Motor neuron (in vitro differentiated cells): ENCODE data around the gene CFAP92. TPM values are rescaled to one million over a fixed set of nuclear protein-coding genes. Genes with fewer than 3 reads are reported as not detected.
"Not testable (repeated sequence)": the region's sequence is repeated elsewhere in the genome, so short reads cannot be mapped to it uniquely, and the experiment has no call there.

Source experiments
- ATAC-seq, 8 experiments: fragments of 200-7000 bp; cut with Tn5 transposase; replicated peaks in 6 of 8; 2 replicates each; pipeline ENCODE4 v1.8.0; 2021; ENCODE audit warnings: mild to moderate bottlenecking in 8 of 8, moderate library complexity in 8 of 8
- H3K27ac ChIP-seq, 2 donors: fragments of 250-450 bp; sonication (Bioruptor Pico); 2 replicates each; pipeline ENCODE4 v1.9.0; 2021; ENCODE audit warnings: antibody characterized with exemption in 2 of 2, mild to moderate bottlenecking in 2 of 2, moderate library complexity in 1 of 2
- H3K4me1 ChIP-seq, 2 donors: fragments of 250-450 bp; sonication (Bioruptor Pico); replicated peaks in 1 of 2; 2 replicates each; pipeline ENCODE4 v1.6.1; 2021; ENCODE audit warnings: antibody characterized with exemption in 2 of 2, mild to moderate bottlenecking in 2 of 2, moderate library complexity in 1 of 2
- H3K4me3 ChIP-seq, 5 donors: fragments of 250-450 bp; sonication (Bioruptor Pico); 2 replicates each; pipeline ENCODE4 v1.9.0; 2021; ENCODE audit warnings: antibody characterized with exemption in 5 of 5, mild to moderate bottlenecking in 5 of 5, moderate library complexity in 4 of 5
- WGBS, 10 experiments: fragments of 450-650 bp; shearing (Covaris generic); methylation state at CpG; one replicate each; pipeline ENCODE4 v1.0.0; 2022; 5-methylcytosine and 5-hydroxymethylcytosine counted together
- in situ Hi-C, 9 experiments: fragments of 400-800 bp; cut with MboI; loops; one replicate each; pipeline ENCODE4 v1.15.0; 2021; ENCODE audit warnings: low sequenced_read_pairs in 9 of 9, low pct_unique_long_range_greater_than_20kb in 2 of 9; ENCODE audit not compliant: unreplicated experiment in 9 of 9
- total RNA-seq, 8 experiments: library from RNA; unstranded; fragments of 300-600 nt; gene quantifications; 2 replicates each; pipeline versions ENCODE4 v1.2.3 to v1.2.4, GENCODE V29; 2022

Gene CFAP92
- total RNA-seq, 8 experiments from 2014 or later: 0.46 to 9.0 (median 1.4) TPM

DNA sequence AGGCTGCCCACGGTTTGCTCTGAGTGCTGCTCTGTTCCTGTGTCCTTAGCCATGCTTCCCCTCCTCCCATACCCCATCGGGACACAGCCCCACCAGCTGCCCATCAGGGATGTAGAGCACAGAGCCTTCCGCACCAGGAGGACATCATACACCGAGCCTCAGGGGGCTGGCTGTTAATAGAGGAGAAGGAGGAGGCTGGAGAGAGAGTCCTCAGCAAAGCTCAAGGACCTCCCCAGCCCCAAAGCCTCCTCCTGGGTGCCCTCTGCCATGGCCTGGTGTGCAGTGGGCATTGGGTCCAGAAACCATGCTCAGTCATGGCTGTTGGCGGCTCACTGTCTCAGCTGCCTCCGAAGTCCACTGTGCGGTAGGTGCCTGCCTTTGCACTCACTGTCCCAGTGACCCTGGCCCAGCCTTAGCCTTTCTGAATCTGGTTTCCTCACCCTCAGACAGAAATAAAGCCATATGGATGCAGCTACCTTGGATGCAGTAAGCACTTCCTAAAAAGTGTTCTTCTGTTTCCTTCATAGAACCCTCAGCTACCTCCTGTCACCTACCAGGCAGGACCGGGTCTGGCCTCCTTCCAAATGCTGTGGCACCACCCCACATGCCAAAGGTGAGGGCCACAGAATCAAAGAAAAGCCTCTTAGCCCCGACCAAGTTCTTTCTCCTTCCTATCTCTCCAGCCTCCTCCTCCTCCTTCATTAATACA lies 60.5 kb downstream of the CFAP92 start:
- 30 to 86% (median 56%) methylated on average over 1 to 4 of the region's 9 CpGs; no CpG with 5 or more reads in 5 of the 10 experiments for WGBS, 10 experiments
- Histone ChIP-seq H3K4me1 (no peaks in the 10 kb centered on the region), H3K4me3 (no peak overlapping the region), H3K27ac (no peak overlapping the region)
- no peak for ATAC-seq
- in situ Hi-C loops: no loop called here

- Histone ChIP-seq H3K4me3 (no peak overlapping the region), H3K4me1 (no peaks in the 10 kb centered on the region), H3K27ac (no peak overlapping the region)
- no peak for ATAC-seq
- in situ Hi-C loops: no loop called here
- WGBS, 10 experiments: 0 to 67% (median 58%) methylated on average over 1 to 7 of the region's 12 CpGs; no CpG with 5 or more reads in 3 of the 10 experiments
Measured at GRCh38 chr3:128932516-128933212, 61.2 kb downstream of the CFAP92 start.

DNA sequence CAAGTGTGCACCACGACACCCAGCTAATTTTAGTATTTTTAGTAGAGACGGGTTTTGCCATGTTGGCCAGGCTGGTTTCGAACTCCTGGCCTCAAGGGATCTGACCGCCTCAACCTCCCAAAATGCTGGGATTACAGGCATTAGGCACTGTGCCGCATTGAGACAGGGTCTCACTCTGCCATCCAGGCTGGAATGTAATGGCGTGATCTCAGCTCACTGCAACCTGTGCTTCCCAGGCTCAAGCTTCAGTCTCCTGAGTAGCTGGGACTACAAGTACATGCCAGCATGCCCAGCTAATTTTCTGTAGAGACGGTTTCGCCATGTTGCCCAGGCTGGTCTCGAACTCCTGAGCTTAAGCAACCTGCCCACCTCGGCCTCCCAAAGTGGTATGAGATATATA lies 62.8 kb downstream of the CFAP92 start:
- in situ Hi-C loops: no loop called here
- 40 to 100% (median 53%) methylated on average over 1 to 7 of the region's 10 CpGs; no CpG with 5 or more reads in 5 of the 10 experiments for WGBS, 10 experiments
- Histone ChIP-seq H3K4me3 (no peak overlapping the region), H3K4me1 (no peaks in the 10 kb centered on the region), H3K27ac (no peak overlapping the region)
- ATAC-seq: no peak

DNA sequence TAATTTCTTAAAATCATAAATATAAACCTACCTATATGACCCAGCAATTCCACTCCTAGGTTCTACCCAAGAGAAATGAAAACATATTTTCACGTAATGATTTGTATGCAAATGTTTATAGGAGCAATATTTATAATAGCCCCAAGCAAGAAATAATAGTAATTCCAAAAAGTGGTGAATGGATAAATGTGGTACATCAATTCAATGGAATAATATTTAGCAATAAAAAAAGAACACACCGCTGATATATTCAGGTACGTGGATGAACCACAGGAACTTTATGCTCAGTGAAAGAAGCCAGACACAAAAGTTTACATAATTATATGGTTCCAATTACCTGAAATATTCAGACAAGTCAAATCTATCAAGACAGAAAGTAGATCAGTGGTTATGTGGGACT lies 64.5 kb downstream of the CFAP92 start:
- no peak for ATAC-seq
- Histone ChIP-seq H3K4me1 (no peaks in the 10 kb centered on the region), H3K4me3 (no peak overlapping the region), H3K27ac (no peak overlapping the region)
- 79 to 96% (median 84%) methylated on average over 2 to 3 of the region's 3 CpGs for WGBS, 10 experiments
- in situ Hi-C loops: no loop called here

- H3K4me1 ChIP-seq, H3K4me3 ChIP-seq, H3K27ac ChIP-seq, in situ Hi-C loops, ATAC-seq: not testable (repeated sequence)
- WGBS, 10 experiments: 80 to 100% (median 90%) methylated on average over 1 to 5 of the region's 6 CpGs; no CpG with 5 or more reads in 5 of the 10 experiments
Measured at GRCh38 chr3:128923986-128924385, 69.9 kb downstream of the CFAP92 start.

GRCh38 chr3:128923576-128923975 lies 70.3 kb downstream of the CFAP92 start:
- in situ Hi-C loops: no loop called here
- 58 to 100% (median 100%) methylated on average over 1 to 2 of the region's 2 CpGs; no CpG with 5 or more reads in 1 of the 10 experiments for WGBS, 10 experiments
- H3K4me1 ChIP-seq: no peaks in the 10 kb centered on the region
- no peak overlapping the region for H3K27ac ChIP-seq
- ATAC-seq: no peak
- H3K4me3 ChIP-seq: no peak overlapping the region

GRCh38 chr3:128922804-128923459 lies 70.9 kb downstream of the CFAP92 start:
- ATAC-seq: no peak
- in situ Hi-C loops: no loop called here
- Histone ChIP-seq H3K4me3 (no peak overlapping the region), H3K4me1 (no peaks in the 10 kb centered on the region), H3K27ac (no peak overlapping the region)
- WGBS, 10 experiments: 70 to 100% (median 84%) methylated on average over 1 to 9 of the region's 10 CpGs; no CpG with 5 or more reads in 3 of the 10 experiments

GRCh38 chr3:128919988-128920387 lies 73.9 kb downstream of the CFAP92 start:
- 92 to 100% (median 100%) methylated on average over 1 of the region's 1 CpG; no CpG with 5 or more reads in 2 of the 10 experiments for WGBS, 10 experiments
- in situ Hi-C loops: no loop called here
- H3K4me1 ChIP-seq: no peaks in the 10 kb centered on the region
- no peak for ATAC-seq
- H3K4me3 ChIP-seq: no peak overlapping the region
- no peak overlapping the region for H3K27ac ChIP-seq

DNA sequence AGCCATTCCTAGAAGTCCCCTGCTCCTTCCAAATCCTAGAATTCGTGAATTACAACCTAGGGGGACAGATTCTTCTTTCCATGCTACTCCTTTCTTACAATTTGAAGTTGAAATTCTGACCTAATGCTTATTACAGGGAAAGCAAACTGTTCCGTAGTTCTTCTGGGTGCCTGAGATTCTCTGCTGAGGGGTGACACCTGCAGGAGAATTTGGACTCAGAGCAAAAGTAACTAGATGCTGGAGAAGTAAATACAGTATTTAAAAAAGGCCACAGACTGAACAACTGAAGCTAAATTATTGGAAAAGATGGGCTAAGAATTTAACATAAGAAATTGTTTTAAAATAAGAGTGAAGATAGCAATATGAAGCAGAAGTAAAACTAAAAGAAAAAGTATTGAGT lies 76.6 kb downstream of the CFAP92 start:
- WGBS, 10 experiments: 15 to 86% (median 71%) methylated on average over 1 to 2 of the region's 2 CpGs; no CpG with 5 or more reads in 2 of the 10 experiments
- Histone ChIP-seq H3K4me3 (no peak overlapping the region), H3K4me1 (no peaks in the 10 kb centered on the region), H3K27ac (no peak overlapping the region)
- in situ Hi-C loops: no loop called here
- ATAC-seq: no peak

DNA sequence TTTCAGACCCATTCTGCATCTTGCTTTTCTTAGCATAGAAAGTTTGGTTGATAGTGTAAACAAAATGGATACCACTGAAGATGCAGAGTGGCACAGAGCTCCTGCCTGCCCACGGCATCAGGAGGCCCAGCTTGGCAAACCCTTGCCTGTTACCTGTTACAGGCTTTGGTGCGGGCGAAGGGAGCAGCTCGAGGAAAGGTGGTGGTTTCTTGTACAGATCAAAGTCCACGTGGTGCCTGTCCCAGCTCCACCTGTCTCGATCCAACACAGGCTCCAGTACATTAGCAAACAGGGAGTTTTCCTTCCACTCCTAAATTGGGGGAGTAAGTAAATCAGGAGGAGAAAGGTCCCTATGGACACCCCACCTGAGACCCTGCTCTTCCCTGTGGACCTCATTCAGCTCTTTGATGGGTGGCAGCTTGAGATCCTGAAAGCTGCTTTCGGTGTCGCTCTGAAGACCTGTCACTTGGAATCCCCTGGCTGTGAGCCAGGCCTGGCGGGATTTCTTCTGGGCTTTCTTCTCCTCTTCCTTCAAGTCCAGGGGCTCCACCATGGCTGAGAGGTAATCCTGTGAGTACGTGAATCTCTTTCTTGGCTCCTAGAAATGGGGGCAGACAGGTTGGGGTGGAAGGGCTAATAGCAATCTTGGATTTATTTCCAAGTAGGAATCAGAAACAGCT lies 78.8 kb downstream of the CFAP92 start:
- no peak overlapping the region for H3K27ac ChIP-seq
- 93 to 100% (median 97%) methylated on average over 1 to 9 of the region's 10 CpGs; no CpG with 5 or more reads in 4 of the 10 experiments for WGBS, 10 experiments
- no peak overlapping the region for H3K4me3 ChIP-seq
- no peak for ATAC-seq
- H3K4me1 ChIP-seq: no peaks in the 10 kb centered on the region
- in situ Hi-C loops: no loop called here

- H3K4me3 ChIP-seq: no peak overlapping the region
- 93 to 100% (median 95%) methylated on average over 2 to 7 of the region's 7 CpGs; no CpG with 5 or more reads in 5 of the 10 experiments for WGBS, 10 experiments
- no peaks in the 10 kb centered on the region for H3K4me1 ChIP-seq
- H3K27ac ChIP-seq: no peak overlapping the region
- in situ Hi-C loops: no loop called here
- ATAC-seq: no peak
Measured at GRCh38 chr3:128911911-128912310, 82.0 kb downstream of the CFAP92 start.

DNA sequence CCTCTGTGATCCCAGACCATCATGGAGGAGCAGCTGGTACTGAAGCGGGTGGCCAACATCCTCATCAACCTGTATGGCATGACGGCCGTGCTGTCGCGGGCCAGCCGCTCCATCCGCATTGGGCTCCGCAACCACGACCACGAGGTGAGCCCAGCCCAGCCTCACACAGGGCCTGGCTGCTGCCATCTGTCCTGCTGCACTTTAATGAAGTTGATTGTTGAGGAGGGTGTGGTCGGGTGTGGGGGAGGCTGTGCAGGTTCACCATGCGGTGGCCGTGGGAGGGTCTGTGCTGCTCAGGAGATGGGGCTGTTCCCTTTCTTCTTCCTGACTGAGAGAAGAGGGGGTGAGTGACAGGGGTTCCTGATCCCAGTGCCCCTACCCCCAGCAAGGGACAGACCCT lies 83.9 kb downstream of the CFAP92 start:
- no peak overlapping the region for H3K4me3 ChIP-seq
- no peaks in the 10 kb centered on the region for H3K4me1 ChIP-seq
- in situ Hi-C loops: no loop called here
- no peak overlapping the region for H3K27ac ChIP-seq
- WGBS, 10 experiments: 88 to 93% (median 90%) methylated on average over 3 to 5 of the region's 13 CpGs; no CpG with 5 or more reads in 7 of the 10 experiments
- peak in 2 of 8 experiments; percentile 10 to 69 for ATAC-seq

- in situ Hi-C loops: no loop called here
Measured at GRCh38 chr3:128908951-128909350, 84.9 kb downstream of the CFAP92 start.

More at GRCh38 chr3:128908951-128909350, 84.9 kb downstream of the CFAP92 start:
- H3K4me1 ChIP-seq: no peaks in the 10 kb centered on the region
- no peak for ATAC-seq
- no peak overlapping the region for H3K27ac ChIP-seq
- WGBS, 10 experiments: 80 to 100% (median 96%) methylated on average over 1 to 6 of the region's 6 CpGs; no CpG with 5 or more reads in 5 of the 10 experiments
- no peak overlapping the region for H3K4me3 ChIP-seq
